Measurements from ENCODE around the gene PIGQ.
"Not testable (repeated sequence)": the region's sequence is repeated elsewhere in the genome, so short reads cannot be mapped to it uniquely, and the experiment has no call there.

Gene PIGQ

GRCh38 chr16:586047-586644 lies 16.4 kb downstream of the PIGQ start:
- no peak for DNase-seq (ENCODE audit: low read depth)

- no peak for DNase-seq (ENCODE audit: low read depth)
Observed at GRCh38 chr16:586645-587590, 17.1 kb downstream of the PIGQ start.

GRCh38 chr16:588639-588888 lies 18.8 kb downstream of the PIGQ start:
- DNase-seq (ENCODE audit: low read depth): no peak

GRCh38 chr16:588889-589657 lies 19.3 kb downstream of the PIGQ start:
- peak; percentile 88 for DNase-seq (ENCODE audit: low read depth)

GRCh38 chr16:589658-590187 lies 20.0 kb downstream of the PIGQ start, which contains the start of gene RAB40C:
TSS of gene RAB40C (plus strand) at chr16:590066. CDS start at chr16:590292, 226 bp downstream.
- peak; percentile 88 for DNase-seq (ENCODE audit: low read depth)

- no peak for DNase-seq (ENCODE audit: low read depth)
Observed at GRCh38 chr16:590188-590814, 20.5 kb downstream of the PIGQ start.

GRCh38 chr16:590815-591200 lies 21.0 kb downstream of the PIGQ start:
- no peak for DNase-seq (ENCODE audit: low read depth)

- DNase-seq (ENCODE audit: low read depth): no peak
Observed at GRCh38 chr16:591231-591630, 21.5 kb downstream of the PIGQ start.

- DNase-seq (ENCODE audit: low read depth): no peak
Observed at GRCh38 chr16:591892-592517, 22.2 kb downstream of the PIGQ start.

GRCh38 chr16:592518-593306 lies 22.9 kb downstream of the PIGQ start:
- DNase-seq (ENCODE audit: low read depth): no peak

- DNase-seq (ENCODE audit: low read depth): no peak
Observed at GRCh38 chr16:593406-593805, 23.6 kb downstream of the PIGQ start.

- no peak for DNase-seq (ENCODE audit: low read depth)
Observed at GRCh38 chr16:593807-594206, 24.0 kb downstream of the PIGQ start.

- no peak for DNase-seq (ENCODE audit: low read depth)
Observed at GRCh38 chr16:595094-595528, 25.3 kb downstream of the PIGQ start.

GRCh38 chr16:595942-596735 lies 26.4 kb downstream of the PIGQ start:
- DNase-seq (ENCODE audit: low read depth): no peak

- no peak for DNase-seq (ENCODE audit: low read depth)
Observed at GRCh38 chr16:596736-597060, 26.9 kb downstream of the PIGQ start.

- DNase-seq (ENCODE audit: low read depth): not testable (repeated sequence)
Observed at GRCh38 chr16:597655-598054, 27.9 kb downstream of the PIGQ start.

GRCh38 chr16:598823-599739 lies 29.3 kb downstream of the PIGQ start:
- DNase-seq (ENCODE audit: low read depth): no peak

GRCh38 chr16:600781-601180 lies 31.0 kb downstream of the PIGQ start:
- no peak for DNase-seq (ENCODE audit: low read depth)

- DNase-seq (ENCODE audit: low read depth): no peak
Observed at GRCh38 chr16:603933-604332, 34.2 kb downstream of the PIGQ start.

All from HS-27A (cell line).